Neural cell (in vitro differentiated cells): ENCODE data around the gene NDRG2.

Experiments used
- CTCF ChIP-seq: fragments of 450-650 bp; IDR thresholded peaks from 2 replicates; pipeline ENCODE4 v1.5.1; 2014; ENCODE audit warnings: antibody characterized with exemption, mild to moderate bottlenecking, moderate library complexity; ENCODE audit not compliant: poor library complexity, severe bottlenecking
- EZH2 ChIP-seq: fragments of 200-600, 300-800 bp; shearing (Covaris generic), sonication (generic); IDR thresholded peaks from 2 replicates; pipeline ENCODE4 v1.6.1; 2014; ENCODE audit warnings: antibody characterized with exemption, low read length, borderline replicate concordance, mild to moderate bottlenecking; ENCODE audit not compliant: insufficient read depth, poor library complexity, severe bottlenecking
- TAF1 ChIP-seq: IDR thresholded peaks from 2 replicates; pipeline ENCODE4 v1.6.1; 2012; ENCODE audit warnings: low read depth

- TF ChIP-seq TAF1 = no peak
- TF ChIP-seq CTCF = no peak
- TF ChIP-seq EZH2 = no peak
Measured at GRCh38 chr14:20971705-20972021, 53.2 kb downstream of the NDRG2 start.
